ES-I3 (cell line): ENCODE measurements around the gene SH3RF3.

Experiments
- H3K36me3 ChIP-seq: 2 replicates; pipeline ENCODE4 v1.6.1; 2013; ENCODE audit warnings: mild to moderate bottlenecking, low read length, control low read depth, moderate library complexity; ENCODE audit not compliant: insufficient read depth
- H3K4me1 ChIP-seq: 2 replicates; pipeline ENCODE4 v1.6.1; 2013; ENCODE audit warnings: mild to moderate bottlenecking, control low read depth, low read length; ENCODE audit not compliant: insufficient read depth
- H3K9ac ChIP-seq: 2 replicates; pipeline ENCODE4 v1.6.1; 2013; ENCODE audit warnings: low read depth, mild to moderate bottlenecking, low read length, moderate library complexity
- H3K9me3 ChIP-seq: 2 replicates; pipeline ENCODE4 v1.6.1; 2013; ENCODE audit warnings: mild to moderate bottlenecking, low read length, moderate library complexity; ENCODE audit not compliant: control insufficient read depth, insufficient read depth

The SH3RF3 gene

GRCh38 chr2:109282360-109282759, 153.4 kb downstream of the SH3RF3 start:
- no peaks in the 10 kb centered on the region for H3K4me1 ChIP-seq
- H3K36me3 ChIP-seq = no peaks in the 10 kb centered on the region
- H3K9me3 ChIP-seq = no peaks in the 10 kb centered on the region
- H3K9ac ChIP-seq = no peak overlapping the region

- no peaks in the 10 kb centered on the region for H3K36me3 ChIP-seq
- no peak overlapping the region for H3K9ac ChIP-seq
- H3K9me3 ChIP-seq = no peaks in the 10 kb centered on the region
- no peaks in the 10 kb centered on the region for H3K4me1 ChIP-seq
Measured at GRCh38 chr2:109282865-109283264, 153.9 kb downstream of the SH3RF3 start.

GRCh38 chr2:109284826-109285225, 155.8 kb downstream of the SH3RF3 start:
- Histone ChIP-seq H3K9ac (no peak overlapping the region), H3K36me3 (no peaks in the 10 kb centered on the region), H3K9me3 (peaks cover 2% of the 10 kb centered on the region; the same call in 1 of the 2 replicates), H3K4me1 (no peaks in the 10 kb centered on the region)

GRCh38 chr2:109285244-109285651, 156.2 kb downstream of the SH3RF3 start:
- Histone ChIP-seq H3K4me1 (no peaks in the 10 kb centered on the region), H3K9me3 (peaks cover 2% of the 10 kb centered on the region; the same call in 1 of the 2 replicates), H3K36me3 (no peaks in the 10 kb centered on the region), H3K9ac (no peak overlapping the region)

- H3K9me3 ChIP-seq = peaks cover 2% of the 10 kb centered on the region; the same call in 1 of the 2 replicates
- no peak overlapping the region for H3K9ac ChIP-seq
- no peaks in the 10 kb centered on the region for H3K4me1 ChIP-seq
- H3K36me3 ChIP-seq = no peaks in the 10 kb centered on the region
Measured at GRCh38 chr2:109287413-109287812, 158.4 kb downstream of the SH3RF3 start.

- no peaks in the 10 kb centered on the region for H3K4me1 ChIP-seq
- H3K9ac ChIP-seq = no peak overlapping the region
Measured at GRCh38 chr2:109287838-109288237, 158.8 kb downstream of the SH3RF3 start.

GRCh38 chr2:109288544-109289368, 159.8 kb downstream of the SH3RF3 start:
- Histone ChIP-seq H3K9me3 (peaks cover 2% of the 10 kb centered on the region; the same call in 1 of the 2 replicates), H3K4me1 (no peaks in the 10 kb centered on the region), H3K36me3 (no peaks in the 10 kb centered on the region), H3K9ac (no peak overlapping the region)

More at GRCh38 chr2:109287838-109288237, 158.8 kb downstream of the SH3RF3 start:
- Histone ChIP-seq H3K9me3 (peaks cover 2% of the 10 kb centered on the region; the same call in 1 of the 2 replicates), H3K36me3 (no peaks in the 10 kb centered on the region)

GRCh38 chr2:109289504-109290222, 160.7 kb downstream of the SH3RF3 start:
- Histone ChIP-seq H3K36me3 (no peaks in the 10 kb centered on the region), H3K9ac (no peak overlapping the region), H3K9me3 (peaks cover 2% of the 10 kb centered on the region; the same call in 1 of the 2 replicates), H3K4me1 (no peaks in the 10 kb centered on the region)

- no peak overlapping the region for H3K9ac ChIP-seq
- H3K36me3 ChIP-seq = no peaks in the 10 kb centered on the region
- peaks cover 2% of the 10 kb centered on the region; the same call in 1 of the 2 replicates for H3K9me3 ChIP-seq
- H3K4me1 ChIP-seq = no peaks in the 10 kb centered on the region
Measured at GRCh38 chr2:109290887-109291643, 162.1 kb downstream of the SH3RF3 start.

GRCh38 chr2:109292386-109292785, 163.4 kb downstream of the SH3RF3 start:
- Histone ChIP-seq H3K9ac (no peak overlapping the region), H3K9me3 (peaks cover 2% of the 10 kb centered on the region; the same call in 1 of the 2 replicates), H3K36me3 (no peaks in the 10 kb centered on the region), H3K4me1 (no peaks in the 10 kb centered on the region)

GRCh38 chr2:109293663-109294062, 164.7 kb downstream of the SH3RF3 start:
- peaks cover 2% of the 10 kb centered on the region; the same call in 1 of the 2 replicates for H3K9me3 ChIP-seq
- H3K36me3 ChIP-seq = no peaks in the 10 kb centered on the region
- H3K4me1 ChIP-seq = no peaks in the 10 kb centered on the region
- no peak overlapping the region for H3K9ac ChIP-seq

- no peaks in the 10 kb centered on the region for H3K36me3 ChIP-seq
- no peaks in the 10 kb centered on the region for H3K4me1 ChIP-seq
- no peaks in the 10 kb centered on the region for H3K9me3 ChIP-seq
- H3K9ac ChIP-seq = no peak overlapping the region
Measured at GRCh38 chr2:109294523-109294922, 165.5 kb downstream of the SH3RF3 start.

- Histone ChIP-seq H3K36me3 (no peaks in the 10 kb centered on the region), H3K4me1 (no peaks in the 10 kb centered on the region), H3K9ac (no peak overlapping the region), H3K9me3 (no peaks in the 10 kb centered on the region)
Measured at GRCh38 chr2:109295070-109295780, 166.2 kb downstream of the SH3RF3 start.

- Histone ChIP-seq H3K36me3 (no peaks in the 10 kb centered on the region), H3K9me3 (no peaks in the 10 kb centered on the region), H3K4me1 (no peaks in the 10 kb centered on the region), H3K9ac (no peak overlapping the region)
Measured at GRCh38 chr2:109295781-109296117, 166.7 kb downstream of the SH3RF3 start.
